AG04449 (cell line): ENCODE measurements around the gene HNRNPA1L2.

Experiments
- CTCF ChIA-PET: fragments of 350-600 bp; formaldehyde crosslinking; extraction: SDS; loops from one replicate; lab custom pipeline; 2021; ENCODE audit warnings: antibody characterized with exemption; lab: Yijun Ruan, JAX
- POLR2A ChIA-PET: fragments of 400-600, 350-600 bp; formaldehyde crosslinking; extraction: SDS; loops from one replicate; lab custom pipeline; 2020; ENCODE audit warnings: antibody characterized with exemption, inconsistent platforms; lab: Yijun Ruan, JAX
- DNase-seq: peaks from one replicate; pipeline ENCODE4 v3.0.0-alpha.2; 2010; ENCODE audit warnings: low read depth, low spot score
- H3K4me3 ChIP-seq: 2 replicates; pipeline ENCODE4 v1.5.1; 2011; ENCODE audit warnings: low read depth, mild to moderate bottlenecking, control low read depth, low read length
- TF ChIP-seq, protein P1 (sequence below): IDR thresholded peaks from one replicate; pipeline ENCODE4 v1.5.1; 2011; ENCODE audit warnings: mild to moderate bottlenecking, moderate library complexity, low read length, control low read depth, inconsistent platforms; ENCODE audit not compliant: insufficient read depth; ENCODE audit errors: missing control alignments

Gene HNRNPA1L2

GRCh38 chr13:52650731-52651130 lies 8.5 kb downstream of the HNRNPA1L2 start:
- DNase-seq = no peak
- POLR2A ChIA-PET = no interaction called here
- peak overlapping the region; percentile 82 for H3K4me3 ChIP-seq
- CTCF ChIA-PET = no interaction called here
- TF ChIP-seq, protein P1, sequence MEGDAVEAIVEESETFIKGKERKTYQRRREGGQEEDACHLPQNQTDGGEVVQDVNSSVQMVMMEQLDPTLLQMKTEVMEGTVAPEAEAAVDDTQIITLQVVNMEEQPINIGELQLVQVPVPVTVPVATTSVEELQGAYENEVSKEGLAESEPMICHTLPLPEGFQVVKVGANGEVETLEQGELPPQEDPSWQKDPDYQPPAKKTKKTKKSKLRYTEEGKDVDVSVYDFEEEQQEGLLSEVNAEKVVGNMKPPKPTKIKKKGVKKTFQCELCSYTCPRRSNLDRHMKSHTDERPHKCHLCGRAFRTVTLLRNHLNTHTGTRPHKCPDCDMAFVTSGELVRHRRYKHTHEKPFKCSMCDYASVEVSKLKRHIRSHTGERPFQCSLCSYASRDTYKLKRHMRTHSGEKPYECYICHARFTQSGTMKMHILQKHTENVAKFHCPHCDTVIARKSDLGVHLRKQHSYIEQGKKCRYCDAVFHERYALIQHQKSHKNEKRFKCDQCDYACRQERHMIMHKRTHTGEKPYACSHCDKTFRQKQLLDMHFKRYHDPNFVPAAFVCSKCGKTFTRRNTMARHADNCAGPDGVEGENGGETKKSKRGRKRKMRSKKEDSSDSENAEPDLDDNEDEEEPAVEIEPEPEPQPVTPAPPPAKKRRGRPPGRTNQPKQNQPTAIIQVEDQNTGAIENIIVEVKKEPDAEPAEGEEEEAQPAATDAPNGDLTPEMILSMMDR = no peak

DNA sequence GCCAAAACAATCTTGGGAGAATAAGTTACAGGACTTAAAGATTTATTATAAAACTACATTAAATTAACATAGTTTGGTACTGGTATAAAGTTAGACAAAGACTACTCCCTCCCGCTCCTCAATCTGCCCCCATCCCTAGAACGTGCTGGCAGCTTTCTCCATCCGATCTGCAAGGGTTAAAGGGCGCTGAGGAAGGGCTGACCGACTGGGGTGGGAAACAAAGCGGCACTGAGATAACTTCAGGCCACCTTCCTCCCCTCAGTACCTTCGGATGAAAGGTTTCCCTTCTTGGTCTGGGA lies 9.6 kb downstream of the HNRNPA1L2 start:
- no peak for DNase-seq
- CTCF ChIA-PET = interaction anchor here (0.8 to 6.2 kb wide), 5 partner anchors 12 to 316 kb away, joined by 3 to 44 read pairs (median 7); no protein-coding TSS in a partner anchor
- POLR2A ChIA-PET = interaction anchor here (0.5 to 2.8 kb wide), 5 partner anchors 17 to 52 kb away, joined by 3 to 31 read pairs (median 3); no protein-coding TSS in a partner anchor
- TF ChIP-seq, protein P1 = no peak
- peak overlapping the region; percentile 82 for H3K4me3 ChIP-seq

- H3K4me3 ChIP-seq = peak within 1 kb of the TSS; percentile 82
- CTCF ChIA-PET = interaction anchor here (0.8 to 6.2 kb wide), 11 partner anchors 11 to 316 kb away, joined by 3 to 44 read pairs (median 3); no protein-coding TSS in a partner anchor
- TF ChIP-seq, protein P1 = peak; percentile 79
- DNase-seq = peak; percentile 80
- POLR2A ChIA-PET = interaction anchor here (0.5 to 2.8 kb wide), 13 partner anchors 10 to 193 kb away, joined by 3 to 31 read pairs (median 4); no protein-coding TSS in a partner anchor
Observed at GRCh38 chr13:52652196-52652979, 10.2 kb downstream of the HNRNPA1L2 start, which contains the start of gene SUGT1. TSS of gene SUGT1 (plus strand) at chr13:52652836. CDS start at chr13:52652921, 85 bp downstream.

GRCh38 chr13:52652980-52653303 lies 10.7 kb downstream of the HNRNPA1L2 start:
- CTCF ChIA-PET = interaction anchor here (0.8 to 6.2 kb wide), 11 partner anchors 8 to 316 kb away, joined by 3 to 44 read pairs (median 4); no protein-coding TSS in a partner anchor

DNA sequence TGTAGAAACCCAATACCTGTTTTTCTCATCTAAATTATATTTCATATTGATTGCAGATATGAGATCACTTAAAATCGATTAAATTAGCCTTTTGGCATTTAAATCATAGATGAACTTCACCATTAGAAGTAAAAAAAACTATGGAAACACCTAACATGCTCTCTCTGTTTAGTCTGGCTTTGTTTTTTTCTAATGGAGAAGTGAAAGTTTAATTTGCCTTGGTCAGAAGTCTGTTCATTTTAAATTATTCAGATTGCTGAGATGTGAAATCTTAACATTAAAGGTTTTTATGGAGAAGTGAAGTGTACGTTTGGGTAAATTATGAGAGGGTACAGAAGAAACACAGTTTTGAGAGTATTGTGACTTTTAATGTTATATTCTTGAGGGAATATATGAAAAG lies 17.1 kb downstream of the HNRNPA1L2 start:
- no peak for DNase-seq
- TF ChIP-seq, protein P1 = no peak
- ChIA-PET CTCF (no interaction called here), POLR2A (no interaction called here)
- H3K4me3 ChIP-seq = no peak overlapping the region

More at GRCh38 chr13:52652980-52653303, 10.7 kb downstream of the HNRNPA1L2 start:
- DNase-seq = no peak
- peak overlapping the region; percentile 82 for H3K4me3 ChIP-seq
- TF ChIP-seq, protein P1 = no peak
- POLR2A ChIA-PET = interaction anchor here (0.7 to 2.8 kb wide), 12 partner anchors 9 to 193 kb away, joined by 3 to 31 read pairs (median 4); no protein-coding TSS in a partner anchor

DNA sequence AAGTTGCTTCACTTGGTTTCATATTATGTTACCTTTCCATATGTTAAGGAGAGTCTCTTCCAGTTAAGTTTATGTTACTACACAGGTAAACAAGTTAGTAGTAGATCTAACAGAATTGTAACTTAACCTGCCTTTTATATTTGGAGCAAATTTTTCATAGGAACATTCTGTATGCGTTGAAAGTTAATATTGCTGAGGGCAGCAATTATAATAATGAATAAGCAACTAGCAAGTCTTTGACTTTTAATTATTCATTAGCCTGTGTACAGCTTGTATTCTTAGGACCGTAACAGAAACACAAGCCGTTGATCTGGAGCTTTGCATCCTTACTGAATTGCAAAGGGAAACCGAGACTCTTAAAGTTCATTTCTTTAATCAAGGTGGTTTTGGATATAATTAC lies 22.0 kb downstream of the HNRNPA1L2 start:
- ChIA-PET CTCF (interaction anchor here (1.3 to 5.0 kb wide), 4 partner anchors 10 to 304 kb away, joined by 3 to 44 read pairs (median 10); partner anchors contain the start of gene SUGT1), POLR2A (no interaction called here)
- H3K4me3 ChIP-seq = no peak overlapping the region
- DNase-seq = no peak
- TF ChIP-seq, protein P1 = no peak
